Lower leg skin (tissue), 4 donors: Measurements from ENCODE around the gene C1orf50. TPM values are rescaled to one million over a fixed set of nuclear protein-coding genes. Genes with fewer than 3 reads are reported as not detected.

ENCODE experiments used
- DNase-seq, 2 donors: peaks; one replicate each; pipeline ENCODE4 v3.0.0-alpha.2; 2019; ENCODE audit warnings: low spot score in 2 of 2
- H3K4me3 ChIP-seq: fragments of 200-600 bp; sonication (generic); 2 replicates; pipeline ENCODE4 v1.5.1; 2017; ENCODE audit warnings: mild to moderate bottlenecking, low read depth; ENCODE audit not compliant: poor library complexity, severe bottlenecking
- POLR2A ChIP-seq, 2 donors: fragments of 450-650 bp; IDR thresholded peaks; one replicate each; pipeline ENCODE4 v1.6.1; 2016 to 2017; ENCODE audit warnings: antibody characterized with exemption in 2 of 2, mild to moderate bottlenecking in 1 of 2, moderate library complexity in 1 of 2
- WGBS, 2 donors: methylation state at CpG; one replicate each; pipeline ENCODE4 v1.1.5; 2018; 5-methylcytosine and 5-hydroxymethylcytosine counted together
- intact Hi-C: fragments of 100-400 bp; cut with DNase I; formaldehyde crosslinking; loops from one replicate; pipeline ENCODE4 v1.15.0; 2023; ENCODE audit warnings: low total_unique reads
- total RNA-seq, 4 donors: library from RNA; depleted of rRNA; stranded (reverse); fragments of >200 nt; gene quantifications; one replicate each; pipeline ENCODE4 v1.1.0, GENCODE V29; 2016
- TF ChIP-seq, protein P1 (sequence below), 3 donors: fragments of 450-650 bp; IDR thresholded peaks; one replicate each; pipeline ENCODE4 v1.5.1; 2016; ENCODE audit warnings: antibody characterized with exemption in 3 of 3, mild to moderate bottlenecking in 3 of 3, moderate library complexity in 2 of 3

The C1orf50 gene
- total RNA-seq, 4 donors from 2014 or later = 2.5 to 6.7 (median 3.6) TPM

- H3K4me3 ChIP-seq = no peak overlapping the region
- intact Hi-C loops = no loop called here
- DNase-seq = no peak
- WGBS, 2 donors = 71 to 79% methylated on average over 5 to 7 of the region's 8 CpGs
- TF ChIP-seq, protein P1, sequence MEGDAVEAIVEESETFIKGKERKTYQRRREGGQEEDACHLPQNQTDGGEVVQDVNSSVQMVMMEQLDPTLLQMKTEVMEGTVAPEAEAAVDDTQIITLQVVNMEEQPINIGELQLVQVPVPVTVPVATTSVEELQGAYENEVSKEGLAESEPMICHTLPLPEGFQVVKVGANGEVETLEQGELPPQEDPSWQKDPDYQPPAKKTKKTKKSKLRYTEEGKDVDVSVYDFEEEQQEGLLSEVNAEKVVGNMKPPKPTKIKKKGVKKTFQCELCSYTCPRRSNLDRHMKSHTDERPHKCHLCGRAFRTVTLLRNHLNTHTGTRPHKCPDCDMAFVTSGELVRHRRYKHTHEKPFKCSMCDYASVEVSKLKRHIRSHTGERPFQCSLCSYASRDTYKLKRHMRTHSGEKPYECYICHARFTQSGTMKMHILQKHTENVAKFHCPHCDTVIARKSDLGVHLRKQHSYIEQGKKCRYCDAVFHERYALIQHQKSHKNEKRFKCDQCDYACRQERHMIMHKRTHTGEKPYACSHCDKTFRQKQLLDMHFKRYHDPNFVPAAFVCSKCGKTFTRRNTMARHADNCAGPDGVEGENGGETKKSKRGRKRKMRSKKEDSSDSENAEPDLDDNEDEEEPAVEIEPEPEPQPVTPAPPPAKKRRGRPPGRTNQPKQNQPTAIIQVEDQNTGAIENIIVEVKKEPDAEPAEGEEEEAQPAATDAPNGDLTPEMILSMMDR (IDR thresholded peaks at IDR 0.05) = no peak
- TF ChIP-seq POLR2A (IDR thresholded peaks at IDR 0.05) = no peak
Measured at GRCh38 chr1:42738678-42739226, 28.3 kb upstream of the C1orf50 start.

GRCh38 chr1:42739753-42740700 lies 27.0 kb upstream of the C1orf50 start, which contains the start of gene CLDN19:
TSS of gene CLDN19 (minus strand) at chr1:42740236. CDS start at chr1:42740063, 173 bp downstream.
- TF ChIP-seq POLR2A (IDR thresholded peaks at IDR 0.05) = no peak
- TF ChIP-seq, protein P1 (IDR thresholded peaks at IDR 0.05) = no peak

DNA sequence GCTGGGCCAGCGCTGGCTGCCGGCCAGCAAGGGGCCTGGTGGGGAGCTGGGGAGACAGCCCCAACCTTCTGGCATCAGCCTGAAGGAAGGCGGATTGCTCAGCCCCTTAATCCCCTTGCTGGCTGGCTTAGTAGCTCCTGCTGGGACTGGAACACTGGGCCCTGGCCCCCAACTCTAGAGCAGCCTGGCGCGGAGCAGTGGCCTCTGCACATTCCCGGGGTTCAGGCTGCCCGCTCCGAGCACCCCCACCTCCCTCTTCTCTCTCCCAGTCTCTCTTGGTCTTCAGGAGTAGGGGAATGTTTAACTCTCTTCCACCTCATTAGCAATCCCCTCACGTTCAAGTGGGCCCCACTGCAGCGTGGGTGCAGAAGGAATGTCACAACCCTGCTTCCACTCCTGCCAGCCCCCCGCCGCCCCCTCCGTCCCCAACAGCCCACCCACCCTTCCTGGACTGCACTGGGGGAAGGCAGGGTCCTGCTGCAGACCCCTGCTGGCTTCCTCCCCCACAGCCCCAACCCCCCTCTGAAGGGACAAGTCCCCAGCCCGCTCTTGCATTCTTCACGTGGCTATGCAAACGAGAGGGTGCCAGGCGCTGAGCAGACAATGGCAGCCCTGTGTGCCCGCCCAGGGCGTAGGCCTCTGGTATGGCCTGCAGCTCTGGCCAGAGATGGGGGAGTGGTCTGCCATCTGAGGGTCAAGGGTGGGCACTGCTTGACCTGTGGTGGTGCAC lies 26.0 kb upstream of the C1orf50 start:
- TF ChIP-seq, protein P1 (IDR thresholded peaks at IDR 0.05) = no peak
- no peak for TF ChIP-seq POLR2A (IDR thresholded peaks at IDR 0.05)
- 84 to 90% methylated on average over 16 to 17 of the region's 19 CpGs for WGBS, 2 donors
- DNase-seq = no peak
- intact Hi-C loops = no loop called here
- H3K4me3 ChIP-seq = no peak overlapping the region

More at GRCh38 chr1:42739753-42740700, 27.0 kb upstream of the C1orf50 start, which contains the start of gene CLDN19:
- intact Hi-C loops = no loop called here
- H3K4me3 ChIP-seq = no peak within 1 kb of the TSS
- DNase-seq = no peak
- 67 to 69% methylated on average over 23 to 26 of the region's 27 CpGs for WGBS, 2 donors

DNA sequence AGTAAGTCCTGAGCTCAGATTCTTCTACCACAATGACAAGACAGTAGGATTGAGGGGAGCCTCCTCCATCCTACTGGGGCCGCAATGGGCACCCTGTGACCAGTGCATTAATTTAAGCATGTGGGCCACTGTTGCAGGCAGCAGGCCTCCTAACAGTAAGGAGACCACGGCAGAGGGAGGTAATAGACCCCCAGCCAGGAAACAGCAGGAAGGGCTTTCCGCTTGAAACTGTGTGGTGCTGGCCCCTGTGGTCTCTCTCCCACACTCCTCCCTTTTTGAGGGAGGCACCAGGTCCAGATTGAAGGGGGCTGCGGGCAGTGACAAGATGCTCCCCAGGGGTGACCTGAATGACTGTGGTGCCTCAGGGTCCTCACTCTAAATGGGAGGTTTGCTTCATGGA lies 25.3 kb upstream of the C1orf50 start:
- intact Hi-C loops = no loop called here

DNA sequence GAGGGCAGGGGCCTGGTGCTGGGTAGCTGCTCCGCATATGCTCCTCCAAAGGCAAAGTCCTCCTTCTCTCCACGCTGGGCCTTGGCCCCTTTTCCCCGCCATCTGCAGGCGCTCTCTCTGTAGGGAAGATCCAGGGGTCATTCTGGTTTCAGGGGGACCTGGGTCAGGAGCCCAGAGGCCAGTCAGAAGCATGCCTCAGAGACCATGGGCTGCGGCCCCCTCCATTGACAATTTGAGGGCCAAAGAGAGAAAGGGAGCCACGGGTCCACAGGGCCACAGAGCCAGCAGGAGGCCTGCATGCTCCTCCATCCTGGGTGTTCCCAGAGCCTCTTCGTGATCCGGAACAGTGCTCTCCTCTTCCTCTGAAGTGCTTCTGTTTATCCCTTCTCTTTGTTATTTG lies 24.9 kb upstream of the C1orf50 start:
- H3K4me3 ChIP-seq = no peak overlapping the region
- intact Hi-C loops = no loop called here
- DNase-seq = no peak
- no peak for TF ChIP-seq POLR2A (IDR thresholded peaks at IDR 0.05)
- TF ChIP-seq, protein P1 (IDR thresholded peaks at IDR 0.05) = no peak
- WGBS, 2 donors = 86 to 87% methylated on average over 8 of the region's 8 CpGs

More for the DNA sequence above, 25.3 kb upstream of the C1orf50 start:
- 87 to 94% methylated on average over 4 of the region's 4 CpGs for WGBS, 2 donors
- no peak overlapping the region for H3K4me3 ChIP-seq
- DNase-seq = no peak
- TF ChIP-seq, protein P1 (IDR thresholded peaks at IDR 0.05) = no peak
- TF ChIP-seq POLR2A (IDR thresholded peaks at IDR 0.05) = no peak
